HepG2 (cell line): ENCODE data around the gene SDC4. TPM values are rescaled to one million over a fixed set of nuclear protein-coding genes. Genes with fewer than 3 reads are reported as not detected.
A peak's percentile ranks its signal among the peaks of the same experiment; 100 is the strongest.

Experiments used
- FOXA3 ChIP-seq: IDR thresholded peaks from 2 replicates; pipeline ENCODE4 v1.6.1; 2016; ENCODE audit warnings: missing genetic modification reagents, missing compliant biosample characterization
- IKZF4 ChIP-seq: sonication (generic); formaldehyde crosslinking; IDR thresholded peaks from 2 replicates; pipeline ENCODE4 v1.5.1; 2020; ENCODE audit warnings: borderline replicate concordance, mild to moderate bottlenecking, low read depth, missing genetic modification reagents; ENCODE audit errors: not compliant biosample characterization
- ISX ChIP-seq: sonication (generic); formaldehyde crosslinking; conservative IDR thresholded peaks from 2 replicates; pipeline ENCODE4 v1.5.0; 2020; ENCODE audit warnings: missing genetic modification reagents
- RBM22 ChIP-seq: fragments of 200-400 bp; formaldehyde crosslinking; optimal IDR thresholded peaks from 2 replicates; pipeline ENCODE3; 2017; ENCODE audit warnings: mild to moderate bottlenecking, low read length, moderate library complexity
- RFXAP ChIP-seq: sonication (generic); formaldehyde crosslinking; IDR thresholded peaks from 2 replicates; pipeline ENCODE4 v1.4.0; 2020; ENCODE audit warnings: missing genetic modification reagents, borderline replicate concordance
- RXRA ChIP-seq: sonication (generic); formaldehyde crosslinking; IDR thresholded peaks from 2 replicates; pipeline ENCODE4 v1.5.1; 2020; ENCODE audit warnings: missing genetic modification reagents
- SAP130 ChIP-seq: IDR thresholded peaks from 2 replicates; pipeline ENCODE4 v1.6.1; 2016; ENCODE audit warnings: low read depth
- SNAPC2 ChIP-seq: sonication (generic); formaldehyde crosslinking; IDR thresholded peaks from 2 replicates; pipeline ENCODE4 v1.8.1; 2022; ENCODE audit warnings: mild to moderate bottlenecking, missing genetic modification reagents
- ZEB1 ChIP-seq: IDR thresholded peaks from 2 replicates; pipeline ENCODE4 v1.6.1; 2012; ENCODE audit warnings: mild to moderate bottlenecking, low read depth, inconsistent platforms; ENCODE audit not compliant: insufficient replicate concordance
- ZKSCAN5 ChIP-seq: sonication (generic); formaldehyde crosslinking; IDR thresholded peaks from 2 replicates; pipeline ENCODE4 v1.5.1; 2020; ENCODE audit warnings: mild to moderate bottlenecking, missing genetic modification reagents
- ZNF136 ChIP-seq: sonication (generic); formaldehyde crosslinking; IDR thresholded peaks from 2 replicates; pipeline ENCODE4 v1.8.1; 2022; ENCODE audit warnings: low read depth, mild to moderate bottlenecking, moderate library complexity, missing genetic modification reagents
- ZNF296 ChIP-seq: sonication (generic); formaldehyde crosslinking; conservative IDR thresholded peaks from 2 replicates; pipeline ENCODE4 v1.5.0; 2020; ENCODE audit warnings: mild to moderate bottlenecking, missing genetic modification reagents
- ZNF317 ChIP-seq: sonication (generic); formaldehyde crosslinking; IDR thresholded peaks from 2 replicates; pipeline ENCODE4 v1.5.0; 2020; ENCODE audit warnings: mild to moderate bottlenecking, missing genetic modification reagents
- ZNF629 ChIP-seq: sonication (generic); formaldehyde crosslinking; conservative IDR thresholded peaks from 2 replicates; pipeline ENCODE4 v1.5.0; 2020; ENCODE audit warnings: missing genetic modification reagents
- ZNF766 ChIP-seq: sonication (generic); formaldehyde crosslinking; IDR thresholded peaks from 2 replicates; pipeline ENCODE4 v1.5.0; 2020; ENCODE audit warnings: missing genetic modification reagents, borderline replicate concordance
- polyA plus RNA-seq, 8 experiments: library from polyadenylated mRNA; depleted of rRNA in 3 of 8; stranded (reverse) in 7 of 8; unstranded in 1 of 8; fragments of >200 nt; fragmentation: Illumina TruSeq in 4 of 8; extraction: Trizol in 4 of 8; gene quantifications; 2 replicates each; pipeline versions ENCODE4 v1.2.1 to v1.2.3, GENCODE V29; 2011 to 2016; ENCODE audit warnings: low read depth in 4 of 8, missing spikeins in 1 of 8, mixed read lengths in 1 of 8; ENCODE audit not compliant: insufficient read depth in 1 of 8
- total RNA-seq, 5 experiments: library from RNA; depleted of rRNA; stranded (reverse); fragments of >200 nt; fragmentation: Illumina TruSeq; extraction: Trizol; gene quantifications; 2 replicates each; pipeline ENCODE4 v1.2.3, GENCODE V29; 2016; ENCODE audit warnings: low read depth in 1 of 5
- TF ChIP-seq, protein P1 (sequence below): sonication (generic); formaldehyde crosslinking; IDR thresholded peaks from 2 replicates; pipeline ENCODE4 v1.8.1; 2023; ENCODE audit warnings: mild to moderate bottlenecking, moderate library complexity, missing genetic modification reagents
- TF ChIP-seq, protein P2 (sequence below): sonication (generic); formaldehyde crosslinking; IDR thresholded peaks from 2 replicates; pipeline ENCODE4 v1.8.0; 2022; ENCODE audit warnings: mild to moderate bottlenecking, missing genetic modification reagents, borderline replicate concordance
- TF ChIP-seq, protein P3 (sequence below): sonication (generic); formaldehyde crosslinking; IDR thresholded peaks from 2 replicates; pipeline ENCODE4 v1.8.1; 2023; ENCODE audit warnings: mild to moderate bottlenecking, inconsistent platforms, moderate library complexity, missing genetic modification reagents, borderline replicate concordance
- TF ChIP-seq, protein P4 (sequence below): sonication (generic); formaldehyde crosslinking; IDR thresholded peaks from 2 replicates; pipeline ENCODE4 v1.4.0; 2020; ENCODE audit warnings: missing genetic modification reagents
- TF ChIP-seq, protein P5 (sequence below): IDR thresholded peaks from 2 replicates; pipeline ENCODE4 v1.6.1; 2016; ENCODE audit warnings: low read depth, borderline replicate concordance
- TF ChIP-seq, protein P6 (sequence below): IDR thresholded peaks from 2 replicates; pipeline ENCODE4 v1.6.1; 2018; ENCODE audit warnings: missing genetic modification reagents

SDC4 gene
- total and polyA plus RNA-seq, 2 of the 13 experiments (the other 11 are each of a cell fraction or from before 2014, with no cell fraction given): 49.0 to 65.1 TPM

DNA sequence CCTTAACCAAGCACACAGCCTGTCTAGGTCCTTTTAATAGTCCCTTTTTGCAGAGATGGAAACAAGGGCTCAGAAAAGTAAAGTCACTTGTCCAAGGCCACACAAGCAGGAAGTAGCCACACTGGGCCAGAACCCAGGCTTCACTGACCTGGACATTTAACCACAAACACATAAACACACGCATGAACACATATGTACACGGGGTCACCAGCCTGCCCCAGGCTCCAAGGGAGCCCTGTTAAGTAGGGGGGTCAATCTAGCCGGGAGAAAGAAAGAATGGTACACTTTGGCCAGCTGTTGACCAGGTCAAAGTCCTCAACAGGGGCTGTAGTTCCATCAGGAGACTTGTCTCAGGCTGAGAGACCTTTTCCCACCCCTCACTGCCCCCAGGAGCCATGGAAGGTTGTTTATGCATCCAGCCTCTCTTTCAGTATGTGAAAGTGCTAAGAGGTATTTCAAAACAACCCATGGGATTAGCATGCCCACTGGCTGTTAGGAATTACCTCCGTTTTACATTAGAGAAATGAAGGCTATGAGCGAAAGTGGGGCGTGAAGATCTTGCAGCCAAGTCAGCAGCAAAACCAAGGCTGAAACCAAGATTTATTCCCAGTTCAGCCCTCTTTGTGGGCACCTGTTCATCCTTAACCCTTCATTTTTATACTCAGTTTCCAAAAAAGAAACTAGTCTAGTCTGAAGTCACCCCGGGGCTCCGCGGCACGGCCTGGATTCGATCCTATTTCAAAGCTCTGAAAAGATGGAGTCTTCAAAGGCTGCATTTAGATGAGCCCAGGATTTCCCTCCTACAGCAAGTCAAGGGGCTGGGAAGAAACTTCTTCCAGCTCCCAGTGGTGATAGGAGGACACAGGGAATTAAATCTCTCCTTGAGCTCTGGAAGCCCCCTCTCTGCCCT, 9.8 kb downstream of the SDC4 start (continued):
- TF ChIP-seq, protein P1, sequence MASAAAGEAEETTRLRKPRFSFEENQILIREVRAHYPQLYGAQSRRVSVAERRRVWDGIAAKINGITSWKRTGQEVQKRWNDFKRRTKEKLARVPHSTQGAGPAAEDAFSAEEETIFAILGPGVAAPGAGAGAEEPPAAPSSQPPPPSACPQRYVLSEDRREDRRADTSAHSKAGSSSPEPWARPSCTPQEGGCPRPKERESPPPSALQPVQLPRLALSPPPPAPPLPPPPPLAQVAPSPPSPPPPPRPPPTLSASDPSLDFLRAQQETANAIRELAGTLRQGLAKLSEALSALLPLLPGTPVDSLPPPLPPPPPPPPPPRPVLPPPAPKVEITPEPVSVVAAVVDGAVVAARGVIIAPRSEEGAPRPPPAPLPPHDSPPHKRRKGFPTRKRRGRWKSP (CRISPR knock-in tag): no peak
- TF ChIP-seq, protein P2, sequence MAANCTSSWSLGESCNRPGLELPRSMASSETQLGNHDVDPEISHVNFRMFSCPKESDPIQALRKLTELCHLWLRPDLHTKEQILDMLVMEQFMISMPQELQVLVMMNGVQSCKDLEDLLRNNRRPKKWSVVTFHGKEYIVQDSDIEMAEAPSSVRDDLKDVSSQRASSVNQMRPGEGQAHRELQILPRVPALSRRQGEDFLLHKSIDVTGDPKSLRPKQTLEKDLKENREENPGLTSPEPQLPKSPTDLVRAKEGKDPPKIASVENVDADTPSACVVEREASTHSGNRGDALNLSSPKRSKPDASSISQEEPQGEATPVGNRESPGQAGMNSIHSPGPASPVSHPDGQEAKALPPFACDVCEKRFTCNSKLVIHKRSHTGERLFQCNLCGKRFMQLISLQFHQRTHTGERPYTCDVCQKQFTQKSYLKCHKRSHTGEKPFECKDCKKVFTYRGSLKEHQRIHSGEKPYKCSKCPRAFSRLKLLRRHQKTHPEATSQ: 0 out of 2 replicates have a peak, but pooled peaks have one; percentile 0
- peak; percentile 33; the same call in 1 of the 2 replicates for TF ChIP-seq RFXAP (CRISPR knock-in tag)
- TF ChIP-seq, protein P3, sequence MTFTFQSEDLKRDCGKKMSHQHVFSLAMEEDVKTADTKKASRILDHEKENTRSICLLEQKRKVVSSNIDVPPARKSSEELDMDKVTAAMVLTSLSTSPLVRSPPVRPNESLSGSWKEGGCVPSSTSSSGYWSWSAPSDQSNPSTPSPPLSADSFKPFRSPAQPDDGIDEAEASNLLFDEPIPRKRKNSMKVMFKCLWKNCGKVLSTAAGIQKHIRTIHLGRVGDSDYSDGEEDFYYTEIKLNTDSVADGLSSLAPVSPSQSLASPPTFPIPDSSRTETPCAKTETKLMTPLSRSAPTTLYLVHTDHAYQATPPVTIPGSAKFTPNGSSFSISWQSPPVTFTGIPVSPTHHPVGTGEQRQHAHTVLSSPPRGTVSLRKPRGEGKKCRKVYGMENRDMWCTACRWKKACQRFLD (CRISPR knock-in tag): 0 out of 2 replicates have a peak, but pooled peaks have one; percentile 74
- peak; percentile 20 for TF ChIP-seq RBM22
- TF ChIP-seq RXRA (CRISPR knock-in tag): peak; percentile 59
- TF ChIP-seq, protein P4, sequence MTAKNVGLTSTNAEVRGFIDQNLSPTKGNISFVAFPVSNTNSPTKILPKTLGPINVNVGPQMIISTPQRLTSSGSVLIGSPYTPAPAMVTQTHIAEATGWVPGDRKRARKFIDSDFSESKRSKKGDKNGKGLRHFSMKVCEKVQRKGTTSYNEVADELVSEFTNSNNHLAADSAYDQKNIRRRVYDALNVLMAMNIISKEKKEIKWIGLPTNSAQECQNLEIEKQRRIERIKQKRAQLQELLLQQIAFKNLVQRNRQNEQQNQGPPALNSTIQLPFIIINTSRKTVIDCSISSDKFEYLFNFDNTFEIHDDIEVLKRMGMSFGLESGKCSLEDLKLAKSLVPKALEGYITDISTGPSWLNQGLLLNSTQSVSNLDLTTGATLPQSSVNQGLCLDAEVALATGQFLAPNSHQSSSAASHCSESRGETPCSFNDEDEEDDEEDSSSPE (CRISPR knock-in tag): peak; percentile 38; the same call in 1 of the 2 replicates
- TF ChIP-seq, protein P5, sequence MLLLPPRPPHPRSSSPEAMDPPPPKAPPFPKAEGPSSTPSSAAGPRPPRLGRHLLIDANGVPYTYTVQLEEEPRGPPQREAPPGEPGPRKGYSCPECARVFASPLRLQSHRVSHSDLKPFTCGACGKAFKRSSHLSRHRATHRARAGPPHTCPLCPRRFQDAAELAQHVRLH: peak; percentile 77
- no peak for TF ChIP-seq ISX (CRISPR knock-in tag)
- peak; percentile 87; the same call in 1 of the 2 replicates for TF ChIP-seq ZNF296 (CRISPR knock-in tag)
- 0 out of 2 replicates have a peak, but pooled peaks have one; percentile 40 for TF ChIP-seq ZNF317
- no peak for TF ChIP-seq SNAPC2 (CRISPR knock-in tag)
- no peak for TF ChIP-seq ZEB1
- TF ChIP-seq FOXA3: peak; percentile 87
- TF ChIP-seq ZNF136 (CRISPR knock-in tag): no peak
- peak; percentile 80 for TF ChIP-seq SAP130
- TF ChIP-seq IKZF4 (CRISPR knock-in tag): no peak
- TF ChIP-seq ZNF629: peak; percentile 46; the same call in 1 of the 2 replicates
- no peak; the same call in 1 of the 2 replicates for TF ChIP-seq ZNF766
- TF ChIP-seq ZKSCAN5 (CRISPR knock-in tag): peak; percentile 55; the same call in 1 of the 2 replicates
- TF ChIP-seq, protein P6, sequence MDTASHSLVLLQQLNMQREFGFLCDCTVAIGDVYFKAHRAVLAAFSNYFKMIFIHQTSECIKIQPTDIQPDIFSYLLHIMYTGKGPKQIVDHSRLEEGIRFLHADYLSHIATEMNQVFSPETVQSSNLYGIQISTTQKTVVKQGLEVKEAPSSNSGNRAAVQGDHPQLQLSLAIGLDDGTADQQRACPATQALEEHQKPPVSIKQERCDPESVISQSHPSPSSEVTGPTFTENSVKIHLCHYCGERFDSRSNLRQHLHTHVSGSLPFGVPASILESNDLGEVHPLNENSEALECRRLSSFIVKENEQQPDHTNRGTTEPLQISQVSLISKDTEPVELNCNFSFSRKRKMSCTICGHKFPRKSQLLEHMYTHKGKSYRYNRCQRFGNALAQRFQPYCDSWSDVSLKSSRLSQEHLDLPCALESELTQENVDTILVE: no peak; the same call in 1 of the 2 replicates
